GM19395 (cell line): ENCODE data around the gene DDX54.
"Not testable (repeated sequence)": the region's sequence is repeated elsewhere in the genome, so short reads cannot be mapped to it uniquely, and the experiment has no call there.

Experiments used
- ATAC-seq: cut with Tn5 transposase; IDR thresholded peaks from one replicate; pipeline ENCODE4 v1.9.1; 2021; ENCODE audit warnings: mild to moderate bottlenecking, moderate library complexity; ENCODE audit not compliant: unreplicated experiment

DDX54 gene

GRCh38 chr12:113129664-113130456 lies 55.4 kb downstream of the DDX54 start:
- no peak for ATAC-seq

- ATAC-seq: no peak
These were observed 56.2 kb downstream of the DDX54 start for GRCh38 chr12:113128802-113129663.

- ATAC-seq: no peak
These were observed 57.5 kb downstream of the DDX54 start for GRCh38 chr12:113127791-113128199.

DNA sequence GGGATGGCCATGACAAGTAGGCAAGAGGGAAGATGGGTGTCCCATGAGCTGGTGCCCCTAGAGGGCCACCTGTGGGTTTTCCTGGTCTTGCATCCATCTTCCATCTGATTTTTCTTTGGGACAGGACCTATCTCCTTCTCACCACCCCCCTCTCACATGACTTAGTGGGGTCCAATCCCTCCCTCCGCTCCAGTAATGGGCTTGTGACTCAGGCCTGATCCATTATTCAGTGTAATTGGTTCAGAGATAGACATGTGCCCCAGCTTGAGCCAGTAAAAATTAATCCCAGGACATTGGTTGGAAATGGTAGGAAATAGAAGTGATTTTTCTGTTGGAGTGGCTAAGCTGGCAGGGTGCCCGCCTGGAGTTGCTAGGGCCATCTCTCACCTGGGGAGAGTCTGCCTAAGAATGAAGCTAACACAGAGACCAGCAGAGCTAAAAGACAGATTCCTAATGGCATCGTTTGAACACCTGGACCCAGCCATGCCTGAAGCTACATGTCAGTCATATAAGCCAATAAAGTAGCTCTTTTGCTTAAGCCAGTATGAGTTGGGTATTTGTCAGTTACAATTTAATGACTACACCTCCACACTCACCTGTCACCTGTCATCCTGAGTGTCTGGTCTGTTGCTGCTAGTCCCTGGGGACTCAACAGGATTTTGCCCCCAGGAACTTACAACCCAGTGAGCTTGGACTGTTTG lies 64.5 kb downstream of the DDX54 start:
- ATAC-seq: no peak

DNA sequence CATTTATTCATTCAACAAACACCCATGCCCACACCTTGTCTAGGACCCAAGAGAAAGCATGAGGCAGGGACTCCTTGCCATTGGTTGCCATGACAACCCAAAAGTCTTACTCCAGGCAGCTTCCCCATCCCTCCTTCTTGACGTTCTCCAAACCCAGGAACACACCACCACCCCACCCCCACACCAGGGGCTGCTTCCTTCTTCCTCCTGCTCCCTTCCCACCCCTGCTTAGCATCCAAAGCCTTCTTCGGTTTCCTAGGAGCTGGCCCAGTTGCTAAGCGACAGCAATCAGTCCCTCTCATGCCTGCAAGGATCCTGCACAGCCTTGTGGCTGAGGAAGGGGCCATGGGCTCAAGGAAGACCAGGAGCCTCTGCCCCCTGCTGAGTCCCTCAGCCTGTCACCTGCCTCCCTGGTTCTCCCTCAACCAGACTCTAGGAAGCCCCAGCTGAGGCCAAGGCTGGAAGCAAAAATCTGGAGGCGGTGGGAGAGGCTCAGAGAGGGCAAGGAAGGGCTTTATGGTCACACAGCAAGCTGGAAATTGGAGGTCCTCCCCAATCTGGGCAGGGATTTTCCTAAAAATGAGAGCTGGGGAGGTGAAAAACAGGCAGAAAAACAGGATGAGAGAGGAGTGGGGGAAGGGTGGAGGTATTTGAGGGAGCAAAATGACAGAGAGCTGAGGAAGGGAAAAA lies 65.2 kb downstream of the DDX54 start:
- ATAC-seq: no peak

DNA sequence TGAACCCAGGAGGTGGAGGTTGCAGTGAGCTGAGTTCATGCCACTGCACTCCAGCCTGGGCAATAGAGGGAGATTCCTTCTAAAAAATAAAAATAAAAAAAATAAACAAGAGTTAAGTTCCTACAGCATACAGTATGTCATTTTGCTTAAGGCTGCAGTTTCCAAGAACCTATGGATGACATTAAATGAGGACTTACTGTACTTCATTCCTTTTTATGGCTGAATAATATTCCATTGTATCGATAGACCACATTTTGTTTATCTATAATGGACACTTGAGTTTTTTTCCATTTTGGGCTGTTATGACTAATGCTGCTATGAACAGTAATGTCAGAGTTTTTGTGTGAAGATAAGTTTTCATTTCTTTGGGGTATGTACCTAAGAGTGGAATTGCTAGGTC lies 67.1 kb downstream of the DDX54 start:
- ATAC-seq: no peak

- ATAC-seq: not testable (repeated sequence)
These were observed 67.6 kb downstream of the DDX54 start for GRCh38 chr12:113117684-113118083.

DNA sequence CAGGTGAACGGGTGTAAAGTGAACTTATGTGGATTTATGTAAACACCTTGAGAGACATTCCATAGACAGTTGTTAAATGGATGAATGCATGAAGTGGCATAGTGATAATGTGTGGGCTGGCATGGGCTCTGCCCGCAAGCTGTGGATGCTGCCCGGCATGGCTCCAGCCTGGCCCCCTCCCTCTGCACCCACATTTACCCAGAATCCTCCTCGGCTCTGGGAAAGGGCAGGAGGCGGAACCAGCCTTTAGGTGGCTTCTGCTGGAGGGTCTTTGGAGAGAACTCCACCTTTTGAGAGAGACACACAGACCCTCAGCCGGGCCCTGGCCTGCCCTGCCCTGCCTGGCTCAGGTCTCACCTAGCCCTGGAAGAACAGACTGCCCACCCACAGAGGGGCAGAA lies 68.4 kb downstream of the DDX54 start:
- no peak for ATAC-seq

GRCh38 chr12:113115455-113116126 lies 69.7 kb downstream of the DDX54 start:
- no peak for ATAC-seq

DNA sequence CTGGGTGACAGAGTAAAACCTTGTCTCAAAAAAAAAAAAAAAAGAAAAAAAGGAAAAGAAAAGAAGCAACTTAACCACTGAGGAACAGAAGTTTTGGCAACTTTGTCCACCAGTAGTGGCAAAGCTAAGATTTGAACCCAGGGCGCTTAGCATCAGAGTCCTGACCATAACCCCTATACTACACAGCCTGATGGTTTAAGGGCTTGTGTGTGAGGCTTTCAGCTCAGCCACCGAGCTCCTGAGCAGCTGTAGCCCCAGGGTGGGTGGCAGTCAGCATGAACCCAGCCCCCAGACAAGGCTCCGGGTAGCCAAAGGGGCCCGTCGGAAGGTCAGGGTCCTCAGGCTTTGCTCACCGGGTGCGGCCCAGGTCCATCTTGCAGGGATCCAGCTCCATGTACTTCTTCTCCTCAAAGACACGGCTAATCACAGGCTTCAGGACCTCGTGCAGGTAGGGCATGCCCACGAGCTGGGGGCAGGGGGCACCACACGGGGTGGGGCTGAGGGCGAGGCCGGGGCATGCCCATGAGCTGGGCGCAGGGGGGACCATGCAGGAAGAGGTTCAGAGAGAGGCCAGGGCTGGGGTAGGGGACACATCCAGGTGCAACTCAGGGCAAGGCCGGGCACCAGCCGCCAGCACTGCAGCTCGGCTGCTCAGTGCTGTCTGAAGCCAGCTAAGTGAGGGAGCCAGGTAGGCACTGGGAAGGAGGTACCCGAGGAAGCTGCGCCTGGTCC lies 70.7 kb downstream of the DDX54 start:
- no peak for ATAC-seq

GRCh38 chr12:113113397-113113796 lies 71.9 kb downstream of the DDX54 start:
- ATAC-seq: no peak

GRCh38 chr12:113112043-113112899 lies 73.0 kb downstream of the DDX54 start:
- ATAC-seq: no peak

DNA sequence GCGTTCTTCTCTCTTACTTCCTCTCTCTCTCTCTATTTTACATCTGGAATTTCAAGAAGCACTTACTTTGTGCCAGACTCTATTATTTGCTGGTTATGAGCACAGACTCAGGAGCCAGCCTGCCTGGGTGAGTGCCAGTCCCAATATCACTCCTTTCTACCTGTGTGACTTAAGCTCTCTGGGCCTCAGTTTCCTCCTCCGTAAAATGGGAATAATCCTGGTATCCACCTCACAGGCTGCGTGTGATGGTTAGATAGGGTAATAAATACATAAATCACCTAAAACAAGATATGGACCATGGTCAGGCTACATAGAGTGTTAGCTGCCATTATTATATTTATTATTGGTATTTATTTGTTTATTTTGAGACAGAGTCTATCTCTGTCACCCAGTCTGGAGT lies 74.0 kb downstream of the DDX54 start:
- no peak for ATAC-seq

DNA sequence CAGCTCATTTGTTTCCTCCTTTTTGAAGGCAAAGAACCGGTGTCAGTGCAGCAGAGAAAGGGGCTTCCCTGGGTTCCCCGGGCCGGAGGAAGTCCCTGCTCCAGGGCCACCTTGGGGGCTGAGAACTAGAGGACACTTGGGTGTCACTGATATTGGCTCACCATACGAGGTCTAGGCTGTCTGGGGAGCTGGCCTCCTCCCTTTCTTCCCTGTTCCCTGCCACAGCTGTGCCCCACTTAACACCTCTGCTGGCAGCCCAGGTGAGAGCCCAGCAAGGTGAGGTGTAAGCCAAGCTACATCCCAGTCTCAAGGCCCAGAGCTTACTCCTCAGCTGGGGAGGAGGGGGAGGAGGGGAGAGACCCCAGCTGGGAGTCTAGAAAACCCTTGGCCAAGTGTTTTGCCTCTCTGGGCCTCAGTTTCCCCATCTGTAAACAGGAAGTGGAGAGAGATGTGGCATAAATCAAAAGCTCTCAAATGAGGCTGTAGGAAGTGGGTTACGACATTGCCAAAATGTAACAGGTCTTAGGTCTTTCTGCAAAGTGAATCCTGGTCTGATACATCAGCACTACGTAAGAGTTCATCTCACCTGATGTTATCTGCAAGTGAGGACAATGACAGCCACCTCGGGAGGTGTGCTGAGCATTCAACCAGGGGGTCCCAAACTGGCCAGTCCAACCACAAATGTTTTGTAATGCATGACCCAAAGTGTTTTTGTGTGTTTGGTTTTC lies 75.2 kb downstream of the DDX54 start:
- ATAC-seq: no peak

DNA sequence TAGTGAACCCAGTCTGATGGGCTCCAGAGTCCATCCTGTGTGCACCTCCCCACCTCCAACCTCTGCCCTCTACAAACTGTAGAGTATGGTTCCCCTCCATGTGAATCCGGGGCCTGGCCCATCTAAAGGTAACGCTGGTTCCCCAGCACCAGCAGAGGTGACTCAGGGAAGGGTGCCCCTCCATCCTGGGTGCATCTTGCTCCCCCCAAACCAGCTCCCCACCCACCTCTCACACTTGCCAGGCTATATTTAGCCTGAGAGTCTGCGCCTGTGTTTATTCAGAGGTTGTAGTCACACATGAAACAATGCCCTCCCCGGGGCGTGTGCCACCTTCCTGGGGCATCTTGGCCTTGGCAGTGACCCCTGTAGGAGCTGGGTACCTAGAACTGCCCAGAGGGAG lies 75.9 kb downstream of the DDX54 start:
- no peak for ATAC-seq

DNA sequence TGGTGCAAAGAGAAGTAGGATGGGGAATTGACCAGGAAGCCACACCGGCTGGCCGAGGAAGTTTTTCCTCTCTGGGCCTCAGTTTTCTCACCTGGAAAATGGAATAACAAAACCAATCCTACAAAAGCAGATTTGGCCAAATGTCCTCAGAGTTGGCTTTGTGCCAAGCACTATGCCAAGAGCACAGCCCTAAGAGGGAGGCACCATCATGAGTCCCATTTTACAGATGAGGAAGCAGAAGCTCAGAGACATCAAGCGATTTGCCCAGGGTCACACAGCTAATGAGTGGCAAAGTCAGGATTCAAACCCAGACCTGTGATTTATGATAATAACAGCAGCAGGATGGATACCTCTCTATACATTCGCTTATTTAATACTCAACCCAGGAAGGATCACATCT lies 77.0 kb downstream of the DDX54 start:
- ATAC-seq: no peak
